Measurements from ENCODE around the gene CEBPA.

DNA sequence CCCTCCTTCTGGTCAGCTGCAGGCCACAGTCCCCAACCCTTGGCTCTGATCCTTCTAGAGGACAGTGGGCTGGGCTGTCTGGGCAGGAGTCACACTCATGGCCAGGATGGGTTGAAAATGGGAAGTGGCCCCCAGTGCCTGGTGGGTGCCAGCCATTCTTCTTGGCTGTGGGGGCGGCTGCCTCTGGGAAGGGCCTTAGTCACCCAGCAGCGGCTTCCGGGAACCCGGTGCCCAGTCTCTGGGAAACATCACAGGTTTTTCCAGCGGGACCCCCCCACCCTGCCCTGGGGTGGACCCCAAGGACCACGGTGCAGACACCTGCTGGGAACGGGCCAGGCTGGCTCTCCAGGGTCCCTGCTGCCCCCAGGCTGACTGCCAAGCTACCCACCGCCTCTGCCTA is 49.4 kb downstream of the CEBPA start:
- TF ChIP-seq POLR2A (IDR thresholded peaks at IDR 0.05; ENCODE audit: low read depth), result no peak
- TF ChIP-seq, protein P1, sequence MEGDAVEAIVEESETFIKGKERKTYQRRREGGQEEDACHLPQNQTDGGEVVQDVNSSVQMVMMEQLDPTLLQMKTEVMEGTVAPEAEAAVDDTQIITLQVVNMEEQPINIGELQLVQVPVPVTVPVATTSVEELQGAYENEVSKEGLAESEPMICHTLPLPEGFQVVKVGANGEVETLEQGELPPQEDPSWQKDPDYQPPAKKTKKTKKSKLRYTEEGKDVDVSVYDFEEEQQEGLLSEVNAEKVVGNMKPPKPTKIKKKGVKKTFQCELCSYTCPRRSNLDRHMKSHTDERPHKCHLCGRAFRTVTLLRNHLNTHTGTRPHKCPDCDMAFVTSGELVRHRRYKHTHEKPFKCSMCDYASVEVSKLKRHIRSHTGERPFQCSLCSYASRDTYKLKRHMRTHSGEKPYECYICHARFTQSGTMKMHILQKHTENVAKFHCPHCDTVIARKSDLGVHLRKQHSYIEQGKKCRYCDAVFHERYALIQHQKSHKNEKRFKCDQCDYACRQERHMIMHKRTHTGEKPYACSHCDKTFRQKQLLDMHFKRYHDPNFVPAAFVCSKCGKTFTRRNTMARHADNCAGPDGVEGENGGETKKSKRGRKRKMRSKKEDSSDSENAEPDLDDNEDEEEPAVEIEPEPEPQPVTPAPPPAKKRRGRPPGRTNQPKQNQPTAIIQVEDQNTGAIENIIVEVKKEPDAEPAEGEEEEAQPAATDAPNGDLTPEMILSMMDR (IDR thresholded peaks at IDR 0.05), result no peak
- TF ChIP-seq EP300 (IDR thresholded peaks at IDR 0.05), result no peak

All from esophagus muscularis mucosa (tissue), 4 donors.